ENCODE data around the gene IMP3. TPM values are rescaled to one million over a fixed set of nuclear protein-coding genes. Genes with fewer than 3 reads are reported as not detected.
"Not testable (repeated sequence)": the region's sequence is repeated elsewhere in the genome, so short reads cannot be mapped to it uniquely, and the experiment has no call there.

IMP3 gene
- polyA plus RNA-seq, 1 of the 3 experiments (the other 2 are of a cell fraction): 56.2 TPM

DNA sequence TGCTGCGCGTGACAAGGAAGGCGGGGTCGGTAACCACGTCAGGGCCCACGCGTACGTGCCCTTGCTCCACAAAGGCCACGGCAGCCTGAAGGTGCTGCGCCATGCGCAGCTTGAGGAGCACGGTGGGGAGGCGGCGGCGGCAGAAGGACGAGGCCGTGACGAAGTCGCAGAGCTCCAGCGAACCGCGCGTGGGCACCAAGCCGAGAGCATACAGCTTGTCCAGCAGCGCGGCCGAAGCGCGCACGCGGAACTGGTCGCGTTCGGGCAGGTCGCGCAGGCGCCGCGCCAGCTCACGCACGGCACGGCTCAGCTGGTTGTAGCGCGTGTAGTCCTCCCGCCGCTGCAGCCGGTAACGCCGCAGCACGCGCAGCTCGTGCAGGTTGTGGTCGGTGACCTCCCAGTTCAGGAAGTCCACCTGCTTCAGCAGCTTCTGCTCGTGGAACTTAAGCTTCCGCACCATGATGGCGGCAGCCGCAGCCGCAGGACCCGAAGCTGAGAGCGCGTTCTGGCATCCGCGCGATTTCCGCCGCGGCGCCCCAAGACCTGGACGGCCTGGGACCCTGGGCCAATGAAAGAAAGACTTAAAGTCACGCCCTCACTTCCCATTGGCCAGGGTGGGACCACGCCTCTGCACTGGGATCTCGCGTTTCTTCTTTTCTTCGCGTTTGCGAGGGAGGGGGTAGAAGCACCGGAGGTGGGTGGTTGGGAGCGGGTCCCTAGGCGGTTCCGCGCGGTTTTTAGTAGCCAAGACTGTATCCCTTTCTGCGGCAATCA lies at the start of gene IMP3 (continued):
- TF ChIP-seq, protein P1, sequence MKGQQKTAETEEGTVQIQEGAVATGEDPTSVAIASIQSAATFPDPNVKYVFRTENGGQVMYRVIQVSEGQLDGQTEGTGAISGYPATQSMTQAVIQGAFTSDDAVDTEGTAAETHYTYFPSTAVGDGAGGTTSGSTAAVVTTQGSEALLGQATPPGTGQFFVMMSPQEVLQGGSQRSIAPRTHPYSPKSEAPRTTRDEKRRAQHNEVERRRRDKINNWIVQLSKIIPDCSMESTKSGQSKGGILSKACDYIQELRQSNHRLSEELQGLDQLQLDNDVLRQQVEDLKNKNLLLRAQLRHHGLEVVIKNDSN (IDR thresholded peaks at IDR 0.05; ENCODE audit: borderline replicate concordance, low read depth): 0 out of 2 replicates have a peak, but pooled peaks have one; percentile 7
- TF ChIP-seq, protein P2, sequence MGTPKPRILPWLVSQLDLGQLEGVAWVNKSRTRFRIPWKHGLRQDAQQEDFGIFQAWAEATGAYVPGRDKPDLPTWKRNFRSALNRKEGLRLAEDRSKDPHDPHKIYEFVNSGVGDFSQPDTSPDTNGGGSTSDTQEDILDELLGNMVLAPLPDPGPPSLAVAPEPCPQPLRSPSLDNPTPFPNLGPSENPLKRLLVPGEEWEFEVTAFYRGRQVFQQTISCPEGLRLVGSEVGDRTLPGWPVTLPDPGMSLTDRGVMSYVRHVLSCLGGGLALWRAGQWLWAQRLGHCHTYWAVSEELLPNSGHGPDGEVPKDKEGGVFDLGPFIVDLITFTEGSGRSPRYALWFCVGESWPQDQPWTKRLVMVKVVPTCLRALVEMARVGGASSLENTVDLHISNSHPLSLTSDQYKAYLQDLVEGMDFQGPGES (IDR thresholded peaks at IDR 0.05; ENCODE audit: low read depth, low read length): peak; percentile 53
- TF ChIP-seq RXRA (IDR thresholded peaks at IDR 0.05; ENCODE audit: borderline replicate concordance, low read depth): no peak
- TF ChIP-seq FOSL2 (IDR thresholded peaks at IDR 0.05; ENCODE audit: borderline replicate concordance, low read depth): no peak
- TF ChIP-seq NRF1 (IDR thresholded peaks at IDR 0.05; ENCODE audit: low read depth, low read length): peak; percentile 53
- peak; percentile 65 for TF ChIP-seq GABPA (IDR thresholded peaks at IDR 0.05; ENCODE audit: low read depth)
- TF ChIP-seq, protein P3, sequence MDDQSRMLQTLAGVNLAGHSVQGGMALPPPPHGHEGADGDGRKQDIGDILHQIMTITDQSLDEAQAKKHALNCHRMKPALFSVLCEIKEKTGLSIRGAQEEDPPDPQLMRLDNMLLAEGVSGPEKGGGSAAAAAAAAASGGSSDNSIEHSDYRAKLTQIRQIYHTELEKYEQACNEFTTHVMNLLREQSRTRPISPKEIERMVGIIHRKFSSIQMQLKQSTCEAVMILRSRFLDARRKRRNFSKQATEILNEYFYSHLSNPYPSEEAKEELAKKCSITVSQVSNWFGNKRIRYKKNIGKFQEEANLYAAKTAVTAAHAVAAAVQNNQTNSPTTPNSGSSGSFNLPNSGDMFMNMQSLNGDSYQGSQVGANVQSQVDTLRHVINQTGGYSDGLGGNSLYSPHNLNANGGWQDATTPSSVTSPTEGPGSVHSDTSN (IDR thresholded peaks at IDR 0.05): no peak; the same call in 1 of the 2 replicates
- peak; percentile 99 for TF ChIP-seq CHD2 (IDR thresholded peaks at IDR 0.05; ENCODE audit: low read length, partially characterized antibody)
- TF ChIP-seq RFX5 (IDR thresholded peaks at IDR 0.05; ENCODE audit: low read length): no peak

DNA sequence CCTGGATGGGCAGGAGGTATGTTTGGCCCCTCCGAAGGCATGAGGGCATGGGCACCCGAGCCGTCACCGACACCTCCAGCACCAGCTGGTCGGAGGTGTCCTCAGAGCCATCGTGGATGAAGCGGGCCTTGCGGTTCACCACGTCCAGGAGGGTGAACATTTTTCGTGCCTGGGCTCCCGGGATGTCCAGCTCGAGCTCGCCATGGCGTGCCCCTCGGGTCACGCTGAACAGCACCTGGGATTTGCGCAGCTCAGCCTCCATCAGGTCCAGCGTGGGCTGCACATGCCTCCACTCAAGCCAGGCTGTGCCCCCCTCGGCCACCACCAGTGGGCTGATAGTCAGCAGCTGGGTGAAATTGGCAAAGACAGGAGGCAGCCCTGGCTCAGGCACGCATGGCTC lies 49.4 kb upstream of the IMP3 start:
- Histone ChIP-seq H3K4me1 (ENCODE audit: control insufficient read depth in 1 of 2, insufficient read depth in 2 of 2, low read depth in 1 of 2, low read length in 1 of 2) (peaks cover 13 to 15% of the 10 kb centered on the region in 2 experiments; a peak in 3 of 4 replicates), H3F3A (replicated peaks; ENCODE audit: insufficient read depth) (peaks cover 12% of the 10 kb centered on the region)
- H3K27ac ChIP-seq (ENCODE audit: low read depth in 2 of 2, low read length in 1 of 2); H3K27me3 ChIP-seq (ENCODE audit: insufficient read depth); H3K9ac ChIP-seq; H3K79me2 ChIP-seq (ENCODE audit: insufficient read depth); DNase-seq; H3K9me3 ChIP-seq; H3K4me3 ChIP-seq (ENCODE audit: low read depth in 2 of 2, low read length in 1 of 2); H4K20me1 ChIP-seq (ENCODE audit: insufficient read depth); H3K36me3 ChIP-seq (replicated peaks in 1 of 2; ENCODE audit: control insufficient read depth in 1 of 2, insufficient read depth in 2 of 2, low read length in 1 of 2); H3K4me2 ChIP-seq; H2AFZ ChIP-seq (ENCODE audit: low read depth); H3K9me2 ChIP-seq: not testable (repeated sequence)
- CTCF ChIA-PET: interaction anchor here (1.1 to 2.4 kb wide), 3 partner anchors 43 to 321 kb away, joined by 3 to 7 read pairs (median 4); partner anchors contain the start of gene MAN2C1
- POLR2A ChIA-PET: interaction anchor here (0.6 kb wide), 1 partner anchor 232 kb away, joined by 4 read pairs; no protein-coding TSS in a partner anchor
- WGBS (ENCODE audit: low lambda C conversion rate): 87% methylated on average over 12 of the region's 20 CpGs

DNA sequence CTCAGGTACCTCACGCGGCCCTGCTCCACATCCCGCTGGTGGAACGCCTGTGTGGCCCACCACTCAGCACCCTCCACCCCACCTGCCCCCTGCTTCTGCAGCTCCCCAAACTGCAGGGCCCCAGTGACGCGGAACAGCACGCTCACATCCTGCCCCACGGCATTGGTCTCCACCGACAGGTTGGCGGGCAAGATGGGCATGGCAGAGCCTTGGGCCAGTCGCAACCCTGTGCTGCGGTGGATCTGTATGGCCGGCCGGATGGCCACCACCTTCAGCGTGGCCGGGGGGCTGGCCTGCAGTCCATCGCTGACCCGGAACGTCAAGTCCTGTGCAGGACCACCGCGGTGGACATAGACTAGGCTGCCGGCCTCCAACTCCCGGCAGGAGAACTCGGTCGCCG lies 48.8 kb upstream of the IMP3 start:
- peaks cover 7 to 9% of the 10 kb centered on the region in 2 experiments; a peak in 3 of 4 replicates for H3K4me1 ChIP-seq (ENCODE audit: control insufficient read depth in 1 of 2, insufficient read depth in 2 of 2, low read depth in 1 of 2, low read length in 1 of 2)
- POLR2A ChIA-PET: interaction anchor here (0.6 kb wide), 1 partner anchor 233 kb away, joined by 4 read pairs; no protein-coding TSS in a partner anchor
- H3K27me3 ChIP-seq (ENCODE audit: insufficient read depth): no peaks in the 10 kb centered on the region
- H4K20me1 ChIP-seq (ENCODE audit: insufficient read depth): no peaks in the 10 kb centered on the region
- no peak for DNase-seq
- H3K36me3 ChIP-seq (replicated peaks in 1 of 2; ENCODE audit: control insufficient read depth in 1 of 2, insufficient read depth in 2 of 2, low read length in 1 of 2): no peaks in the 10 kb centered on the region
- H3K4me2 ChIP-seq: no peak overlapping the region
- H3K9ac ChIP-seq: no peak overlapping the region
- WGBS (ENCODE audit: low lambda C conversion rate): 93% methylated on average over 4 of the region's 26 CpGs
- peaks cover 6% of the 10 kb centered on the region for H3F3A ChIP-seq (replicated peaks; ENCODE audit: insufficient read depth)
- no peak overlapping the region for H3K4me3 ChIP-seq (ENCODE audit: low read depth in 2 of 2, low read length in 1 of 2)
- no peak overlapping the region for H2AFZ ChIP-seq (ENCODE audit: low read depth)
- CTCF ChIA-PET: interaction anchor here (1.1 to 2.4 kb wide), 2 partner anchors 44 to 320 kb away, joined by 3 to 7 read pairs; partner anchors contain the start of gene MAN2C1
- no peaks in the 10 kb centered on the region for H3K79me2 ChIP-seq (ENCODE audit: insufficient read depth)
- no peak overlapping the region for H3K27ac ChIP-seq (ENCODE audit: low read depth in 2 of 2, low read length in 1 of 2)
- H3K9me2 ChIP-seq: no peaks in the 10 kb centered on the region
- H3K9me3 ChIP-seq: no peaks in the 10 kb centered on the region
- no peak for TF ChIP-seq RCOR1 (IDR thresholded peaks at IDR 0.05; ENCODE audit: low read length)

Measured in SK-N-SH (cell line).